DMS79 (cell line): ENCODE data around the gene CCDC92.

Source experiments
- DNase-seq: peaks from one replicate; lab custom pipeline; 2025; lab: John Stamatoyannopoulos, UW

The CCDC92 gene

GRCh38 chr12:123888989-123889388 is 83.6 kb downstream of the CCDC92 start:
- DNase-seq: no peak

GRCh38 chr12:123886931-123887582 is 85.6 kb downstream of the CCDC92 start:
- no peak for DNase-seq

- DNase-seq: no peak
These were observed 86.4 kb downstream of the CCDC92 start for GRCh38 chr12:123886258-123886657.
